Measurements from ENCODE around the gene NRBP1.
A peak's percentile ranks its signal among the peaks of the same experiment; 100 is the strongest.

NRBP1 gene

DNA sequence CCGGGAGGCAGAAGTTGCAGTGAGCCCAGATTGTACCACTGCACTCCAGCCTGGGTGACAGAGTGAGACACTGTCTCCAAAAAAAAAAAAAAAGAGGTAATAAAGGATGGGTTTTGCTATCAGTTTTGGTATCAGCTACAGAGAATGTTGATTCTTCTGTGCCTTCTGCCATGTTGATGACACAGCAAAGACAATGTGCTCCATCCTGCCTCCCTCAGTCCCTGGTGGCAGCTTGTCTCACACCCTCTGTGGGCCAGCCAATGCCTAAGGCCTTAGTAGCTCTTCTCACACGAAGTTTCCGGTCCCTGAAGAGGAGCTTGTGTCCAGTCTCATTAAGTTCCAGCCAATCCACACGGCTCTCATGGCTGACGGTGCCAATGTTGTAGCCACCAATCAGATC is 43.5 kb downstream of the NRBP1 start:
- no peak overlapping the region for H3K4me3 ChIP-seq (ENCODE audit: low read length)
- H3K9me3 ChIP-seq (ENCODE audit: insufficient read depth, low read length): no peaks in the 10 kb centered on the region
- no peak overlapping the region for H2AFZ ChIP-seq (ENCODE audit: low read depth, low read length)
- no peaks in the 10 kb centered on the region for H3K27me3 ChIP-seq (ENCODE audit: low read depth, low read length)
- H3K79me2 ChIP-seq (ENCODE audit: low read length): no peaks in the 10 kb centered on the region
- H3K4me1 ChIP-seq (ENCODE audit: low read length): no peaks in the 10 kb centered on the region
- H3K9ac ChIP-seq (ENCODE audit: low read length): no peak overlapping the region
- no peak overlapping the region for H3K4me2 ChIP-seq (ENCODE audit: low read length)
- H3K27ac ChIP-seq (ENCODE audit: low read length): no peak overlapping the region
- TF ChIP-seq, protein P1, sequence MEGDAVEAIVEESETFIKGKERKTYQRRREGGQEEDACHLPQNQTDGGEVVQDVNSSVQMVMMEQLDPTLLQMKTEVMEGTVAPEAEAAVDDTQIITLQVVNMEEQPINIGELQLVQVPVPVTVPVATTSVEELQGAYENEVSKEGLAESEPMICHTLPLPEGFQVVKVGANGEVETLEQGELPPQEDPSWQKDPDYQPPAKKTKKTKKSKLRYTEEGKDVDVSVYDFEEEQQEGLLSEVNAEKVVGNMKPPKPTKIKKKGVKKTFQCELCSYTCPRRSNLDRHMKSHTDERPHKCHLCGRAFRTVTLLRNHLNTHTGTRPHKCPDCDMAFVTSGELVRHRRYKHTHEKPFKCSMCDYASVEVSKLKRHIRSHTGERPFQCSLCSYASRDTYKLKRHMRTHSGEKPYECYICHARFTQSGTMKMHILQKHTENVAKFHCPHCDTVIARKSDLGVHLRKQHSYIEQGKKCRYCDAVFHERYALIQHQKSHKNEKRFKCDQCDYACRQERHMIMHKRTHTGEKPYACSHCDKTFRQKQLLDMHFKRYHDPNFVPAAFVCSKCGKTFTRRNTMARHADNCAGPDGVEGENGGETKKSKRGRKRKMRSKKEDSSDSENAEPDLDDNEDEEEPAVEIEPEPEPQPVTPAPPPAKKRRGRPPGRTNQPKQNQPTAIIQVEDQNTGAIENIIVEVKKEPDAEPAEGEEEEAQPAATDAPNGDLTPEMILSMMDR (IDR thresholded peaks at IDR 0.05; ENCODE audit: low read depth, low read length): no peak
- no peak for TF ChIP-seq EZH2phosphoT487 (IDR thresholded peaks at IDR 0.05; ENCODE audit: low read depth)
- H3K36me3 ChIP-seq (replicated peaks; ENCODE audit: low read depth, low read length): peaks cover 2% of the 10 kb centered on the region
- H4K20me1 ChIP-seq (ENCODE audit: insufficient read depth, low read length): no peaks in the 10 kb centered on the region

DNA sequence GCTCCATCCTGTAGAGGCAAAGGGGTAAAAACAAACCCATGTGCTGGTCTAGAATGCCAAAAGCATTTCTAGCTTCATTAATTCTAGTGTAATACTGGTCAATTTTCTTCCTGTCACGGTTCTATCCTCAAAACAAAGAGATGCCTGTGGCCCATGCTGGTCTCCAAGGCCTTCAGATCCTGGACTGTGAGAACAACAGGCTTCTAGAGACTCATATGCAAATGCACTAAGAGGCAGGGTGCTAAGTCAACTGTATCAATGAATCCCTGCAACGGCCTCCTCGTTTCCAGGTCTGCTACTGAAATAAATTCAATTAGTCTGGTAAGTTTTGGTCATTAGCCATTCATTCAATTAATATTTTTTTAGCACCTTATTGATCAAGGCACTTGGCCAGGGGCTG is 57.1 kb downstream of the NRBP1 start:
- Histone ChIP-seq H3K36me3 (replicated peaks; ENCODE audit: low read depth, low read length) (no peaks in the 10 kb centered on the region), H3K9ac (ENCODE audit: low read length) (no peak overlapping the region), H3K79me2 (ENCODE audit: low read length) (no peaks in the 10 kb centered on the region), H2AFZ (ENCODE audit: low read depth, low read length) (no peak overlapping the region), H3K4me3 (ENCODE audit: low read length) (no peak overlapping the region), H3K27ac (ENCODE audit: low read length) (no peak overlapping the region), H3K4me2 (ENCODE audit: low read length) (no peak overlapping the region), H3K9me3 (ENCODE audit: insufficient read depth, low read length) (no peaks in the 10 kb centered on the region), H3K4me1 (ENCODE audit: low read length) (peaks cover 10% of the 10 kb centered on the region), H4K20me1 (ENCODE audit: insufficient read depth, low read length) (no peaks in the 10 kb centered on the region), H3K27me3 (ENCODE audit: low read depth, low read length) (no peaks in the 10 kb centered on the region)
- TF ChIP-seq EZH2phosphoT487 (IDR thresholded peaks at IDR 0.05; ENCODE audit: low read depth): no peak
- TF ChIP-seq, protein P1 (IDR thresholded peaks at IDR 0.05; ENCODE audit: low read depth, low read length): no peak

DNA sequence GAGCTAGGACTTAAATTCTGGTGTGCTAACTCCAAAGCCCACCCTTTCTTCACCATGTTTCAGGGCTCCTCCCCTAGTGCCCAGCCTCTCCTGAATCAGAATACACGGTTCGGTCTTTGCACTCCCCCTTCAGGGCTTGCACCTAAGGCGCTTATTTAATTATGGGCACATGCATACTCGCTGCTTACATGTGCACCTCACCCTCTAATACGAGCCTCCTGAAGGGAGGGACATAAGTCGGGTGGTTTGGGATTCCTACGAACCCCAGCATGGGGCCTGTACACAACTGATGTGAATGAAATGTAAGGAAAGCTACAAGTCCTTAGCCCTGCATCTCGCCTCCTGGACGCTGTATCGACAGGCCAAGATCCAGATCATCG is 60.7 kb downstream of the NRBP1 start:
- peak overlapping the region; percentile 91 for H3K4me3 ChIP-seq (ENCODE audit: low read length)
- peak overlapping the region; percentile 92 for H2AFZ ChIP-seq (ENCODE audit: low read depth, low read length)
- H3K9ac ChIP-seq (ENCODE audit: low read length): peak overlapping the region; percentile 50
- H3K27ac ChIP-seq (ENCODE audit: low read length): no peak overlapping the region
- H4K20me1 ChIP-seq (ENCODE audit: insufficient read depth, low read length): no peaks in the 10 kb centered on the region
- H3K4me1 ChIP-seq (ENCODE audit: low read length): peaks cover 10% of the 10 kb centered on the region
- H3K27me3 ChIP-seq (ENCODE audit: low read depth, low read length): no peaks in the 10 kb centered on the region
- peak overlapping the region; percentile 63 for H3K4me2 ChIP-seq (ENCODE audit: low read length)
- no peaks in the 10 kb centered on the region for H3K79me2 ChIP-seq (ENCODE audit: low read length)
- H3K9me3 ChIP-seq (ENCODE audit: insufficient read depth, low read length): no peaks in the 10 kb centered on the region
- no peaks in the 10 kb centered on the region for H3K36me3 ChIP-seq (replicated peaks; ENCODE audit: low read depth, low read length)
- TF ChIP-seq EZH2phosphoT487 (IDR thresholded peaks at IDR 0.05; ENCODE audit: low read depth): no peak
- TF ChIP-seq, protein P1 (IDR thresholded peaks at IDR 0.05; ENCODE audit: low read depth, low read length): no peak

DNA sequence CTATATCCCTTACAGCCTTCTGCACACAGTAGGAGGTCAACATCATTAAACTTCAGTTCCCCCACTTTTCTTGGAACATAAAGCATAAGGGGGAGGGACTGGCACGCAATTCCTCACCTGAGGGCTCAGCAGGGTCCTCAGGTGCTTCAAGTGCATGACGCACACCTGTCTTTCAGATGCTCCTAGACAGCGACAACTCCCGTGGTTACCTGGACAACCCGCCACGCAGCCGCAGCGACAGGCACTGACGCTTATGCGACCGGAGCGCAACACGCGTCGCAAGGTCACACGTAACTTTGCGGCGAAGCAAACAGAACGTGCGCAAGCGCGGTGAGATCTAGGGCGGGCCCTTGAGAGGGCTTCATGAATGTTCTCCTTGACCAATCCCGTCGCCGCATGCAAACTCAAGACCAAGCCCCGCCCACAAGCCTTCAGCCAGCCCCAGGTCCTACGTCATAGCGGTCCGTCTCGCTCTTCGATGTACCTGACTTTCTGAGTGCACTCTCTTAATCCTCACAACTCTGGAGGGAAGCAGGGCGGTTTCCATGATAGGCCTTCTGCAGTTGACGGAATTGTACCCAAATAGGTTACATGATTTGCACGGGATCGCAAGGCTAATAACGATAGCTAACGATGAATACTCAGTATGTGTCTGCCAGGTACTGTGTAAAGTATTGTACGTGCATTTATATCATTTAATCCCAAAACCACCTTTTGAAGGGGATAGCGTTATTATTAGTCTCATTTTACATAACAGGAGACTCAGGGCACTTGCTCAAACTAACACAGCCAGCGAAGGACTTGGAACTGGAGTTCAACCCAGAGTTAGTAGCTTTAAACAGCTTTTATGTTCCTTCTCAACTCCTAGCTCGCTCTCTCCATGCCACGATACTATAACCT is 61.3 kb downstream of the NRBP1 start, which contains the start of gene IFT172:
Gene IFT172, minus strand, starts transcription at position 246 of the 900 bp plus-strand sequence. Its CDS starts 90 bp downstream, at position 156.
- Histone ChIP-seq H3K9ac (ENCODE audit: low read length) (peak within 1 kb of the TSS; percentile 50), H3K79me2 (ENCODE audit: low read length) (no peaks in the 10 kb centered on the region), H3K9me3 (ENCODE audit: insufficient read depth, low read length) (no peaks in the 10 kb centered on the region), H4K20me1 (ENCODE audit: insufficient read depth, low read length) (no peaks in the 10 kb centered on the region), H3K4me2 (ENCODE audit: low read length) (peak within 1 kb of the TSS; percentile 63), H3K4me3 (ENCODE audit: low read length) (peak within 1 kb of the TSS; percentile 91), H3K27me3 (ENCODE audit: low read depth, low read length) (no peaks in the 10 kb centered on the region), H3K4me1 (ENCODE audit: low read length) (peaks cover 10% of the 10 kb centered on the region), H2AFZ (ENCODE audit: low read depth, low read length) (peak within 1 kb of the TSS; percentile 92), H3K27ac (ENCODE audit: low read length) (no peak within 1 kb of the TSS), H3K36me3 (replicated peaks; ENCODE audit: low read depth, low read length) (no peaks in the 10 kb centered on the region)
- no peak for TF ChIP-seq EZH2phosphoT487 (IDR thresholded peaks at IDR 0.05; ENCODE audit: low read depth)

Data from OCI-LY3 (cell line).